22Rv1 (cell line): ENCODE results near the gene COL5A3.

Source experiments
- CTCF ChIP-seq: fragments of 450-650 bp; IDR thresholded peaks from 2 replicates; pipeline ENCODE4 v1.5.1; 2017; ENCODE audit warnings: mild to moderate bottlenecking
- ZFX ChIP-seq: fragments of 450-650 bp; IDR thresholded peaks from 2 replicates; pipeline ENCODE4 v1.6.1; 2017; ENCODE audit warnings: antibody characterized with exemption, borderline replicate concordance

GRCh38 chr19:10043286-10043927 lies 33.1 kb upstream of the COL5A3 start:
- no peak for TF ChIP-seq CTCF
- TF ChIP-seq ZFX: no peak
